ENCODE data around the gene COA5.

DNA sequence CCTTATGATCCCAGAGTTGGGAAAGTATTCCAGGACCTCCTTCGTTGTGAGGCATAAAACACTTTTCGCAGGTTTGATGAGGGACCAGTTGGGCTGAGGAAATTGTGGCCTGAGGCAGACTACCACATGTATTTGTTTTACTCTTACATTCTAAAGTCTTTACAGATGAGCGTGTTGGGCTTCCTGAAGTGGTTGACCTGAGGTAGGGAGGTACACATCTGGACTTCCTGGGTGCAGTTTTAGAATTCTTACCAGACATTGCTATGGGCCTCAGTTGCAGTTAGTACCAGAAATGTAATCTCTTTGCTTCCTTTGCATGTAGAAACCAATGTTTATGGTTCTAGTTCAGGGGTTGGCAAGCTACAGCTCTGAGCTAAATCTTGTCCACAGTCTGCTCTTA is 48.7 kb downstream of the COA5 start:
- TF ChIP-seq CTCF (IDR thresholded peaks at IDR 0.05) (no peak), POLR2A (IDR thresholded peaks at IDR 0.05) (no peak)
